H1 (cell line): ENCODE data around the gene LAG3. TPM values are rescaled to one million over a fixed set of nuclear protein-coding genes. Genes with fewer than 3 reads are reported as not detected.

Experiments
- SAP30 ChIP-seq: fragments of 300-600 bp; sonication (generic); IDR thresholded peaks from 2 replicates; pipeline ENCODE4 v1.7.1; 2012; ENCODE audit warnings: low read length, moderate library complexity, mild to moderate bottlenecking, inconsistent platforms; ENCODE audit not compliant: insufficient read depth, insufficient replicate concordance
- polyA plus RNA-seq, 7 experiments: library from polyadenylated mRNA; depleted of rRNA in 3 of 7; stranded (reverse) in 5 of 7; unstranded in 2 of 7; fragments of >200 nt in 5 of 7; fragments of 200-250 nt in 2 of 7; gene quantifications; 1 replicate in 5 of 7; 2 replicates in 1 of 7; 4 replicates in 1 of 7; pipeline versions ENCODE4 v1.2.1 to v1.2.3, GENCODE V29; 2011 to 2013; ENCODE audit warnings: missing spikeins in 2 of 7, mixed read lengths in 2 of 7
- total RNA-seq: library from RNA; stranded (reverse); fragmentation: NEBNext Ultra II Directional; extraction: Animal tissue kit (Norgen Biotek cat#: 25700); gene quantifications from 2 replicates; pipeline ENCODE4 v1.2.1, GENCODE V29; 2021
- TF ChIP-seq, protein P1 (sequence below), 3 experiments: IDR thresholded peaks; 1 replicate in 2 of 3; 2 replicates in 1 of 3; pipeline versions ENCODE4 v1.5.1 to v1.6.1; 2011; ENCODE audit warnings: low read length in 3 of 3, mild to moderate bottlenecking in 3 of 3, inconsistent platforms in 2 of 3, low read depth in 1 of 3, moderate library complexity in 1 of 3; ENCODE audit not compliant: insufficient read depth in 1 of 3; ENCODE audit errors: control extremely low read depth in 1 of 3

Gene LAG3
- total and polyA plus RNA-seq, 2 of the 8 experiments (the other 6 are each of a cell fraction or from before 2014, with no cell fraction given): 1.1 to 3.1 TPM

DNA sequence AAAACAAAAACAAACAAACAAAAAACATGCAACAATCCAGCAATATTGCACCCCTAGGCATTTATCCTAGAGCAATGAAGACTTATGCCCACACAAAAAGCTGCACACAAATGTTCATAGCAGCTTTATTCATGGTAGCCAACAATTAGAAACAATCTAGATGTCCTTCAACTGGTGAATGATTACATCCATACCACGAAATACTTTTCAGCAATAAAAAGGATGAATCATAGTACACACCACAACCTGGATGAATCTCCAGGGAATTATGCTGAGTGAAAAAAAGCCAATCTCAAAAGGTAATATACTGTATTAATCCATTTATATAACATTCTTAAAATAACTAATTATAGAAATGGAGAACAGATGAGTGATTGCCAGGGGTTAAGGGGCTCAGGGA, 34.9 kb downstream of the LAG3 start (continued):
- TF ChIP-seq, protein P1, sequence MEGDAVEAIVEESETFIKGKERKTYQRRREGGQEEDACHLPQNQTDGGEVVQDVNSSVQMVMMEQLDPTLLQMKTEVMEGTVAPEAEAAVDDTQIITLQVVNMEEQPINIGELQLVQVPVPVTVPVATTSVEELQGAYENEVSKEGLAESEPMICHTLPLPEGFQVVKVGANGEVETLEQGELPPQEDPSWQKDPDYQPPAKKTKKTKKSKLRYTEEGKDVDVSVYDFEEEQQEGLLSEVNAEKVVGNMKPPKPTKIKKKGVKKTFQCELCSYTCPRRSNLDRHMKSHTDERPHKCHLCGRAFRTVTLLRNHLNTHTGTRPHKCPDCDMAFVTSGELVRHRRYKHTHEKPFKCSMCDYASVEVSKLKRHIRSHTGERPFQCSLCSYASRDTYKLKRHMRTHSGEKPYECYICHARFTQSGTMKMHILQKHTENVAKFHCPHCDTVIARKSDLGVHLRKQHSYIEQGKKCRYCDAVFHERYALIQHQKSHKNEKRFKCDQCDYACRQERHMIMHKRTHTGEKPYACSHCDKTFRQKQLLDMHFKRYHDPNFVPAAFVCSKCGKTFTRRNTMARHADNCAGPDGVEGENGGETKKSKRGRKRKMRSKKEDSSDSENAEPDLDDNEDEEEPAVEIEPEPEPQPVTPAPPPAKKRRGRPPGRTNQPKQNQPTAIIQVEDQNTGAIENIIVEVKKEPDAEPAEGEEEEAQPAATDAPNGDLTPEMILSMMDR (IDR thresholded peaks at IDR 0.05; ENCODE audit: control extremely low read depth in 1 of 3, insufficient read depth in 1 of 3, low read depth in 1 of 3, low read length in 3 of 3): no peak
- no peak for TF ChIP-seq SAP30
